Activated T-cell treated with anti-CD3 and anti-CD28 coated beads for 1 hour (primary cell): Measurements from ENCODE around the gene SLC25A25.

Source experiments
- DNase-seq: peaks from one replicate; pipeline ENCODE4 v3.0.0-alpha.2; 2020; ENCODE audit warnings: low read depth

The SLC25A25 gene

GRCh38 chr9:128072144-128073021, 4.4 kb downstream of the SLC25A25 start:
- peak; percentile 48 for DNase-seq

DNA sequence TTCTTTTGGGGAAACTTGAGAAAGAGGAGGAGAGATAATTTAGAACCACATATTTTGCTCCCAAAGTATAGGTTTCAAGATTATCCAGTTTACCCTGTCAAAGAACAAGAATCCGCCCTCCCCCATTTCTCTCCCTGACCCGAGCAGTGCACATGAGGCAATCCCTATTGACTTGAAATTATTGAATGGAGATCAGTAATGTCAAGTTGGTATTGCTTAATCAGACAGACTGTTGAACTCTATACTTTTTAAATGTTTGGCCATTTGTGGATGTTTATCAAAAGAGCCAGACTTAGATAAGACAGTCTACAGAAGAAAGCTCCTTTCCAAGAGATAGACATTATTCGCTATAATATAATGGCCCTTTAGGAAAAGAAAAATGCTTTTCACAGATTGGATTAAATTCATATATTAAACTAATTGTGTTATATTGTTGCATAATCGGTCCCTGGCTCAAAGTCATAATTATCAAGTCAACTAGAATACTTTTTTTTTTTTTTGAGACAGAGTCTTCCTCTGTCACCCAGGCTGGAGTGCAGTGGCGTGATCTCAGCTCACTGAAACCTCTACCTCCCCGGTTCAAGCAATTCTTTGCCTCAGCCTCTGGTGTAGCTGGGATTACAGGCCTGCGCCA, 5.3 kb downstream of the SLC25A25 start:
- DNase-seq: no peak

DNA sequence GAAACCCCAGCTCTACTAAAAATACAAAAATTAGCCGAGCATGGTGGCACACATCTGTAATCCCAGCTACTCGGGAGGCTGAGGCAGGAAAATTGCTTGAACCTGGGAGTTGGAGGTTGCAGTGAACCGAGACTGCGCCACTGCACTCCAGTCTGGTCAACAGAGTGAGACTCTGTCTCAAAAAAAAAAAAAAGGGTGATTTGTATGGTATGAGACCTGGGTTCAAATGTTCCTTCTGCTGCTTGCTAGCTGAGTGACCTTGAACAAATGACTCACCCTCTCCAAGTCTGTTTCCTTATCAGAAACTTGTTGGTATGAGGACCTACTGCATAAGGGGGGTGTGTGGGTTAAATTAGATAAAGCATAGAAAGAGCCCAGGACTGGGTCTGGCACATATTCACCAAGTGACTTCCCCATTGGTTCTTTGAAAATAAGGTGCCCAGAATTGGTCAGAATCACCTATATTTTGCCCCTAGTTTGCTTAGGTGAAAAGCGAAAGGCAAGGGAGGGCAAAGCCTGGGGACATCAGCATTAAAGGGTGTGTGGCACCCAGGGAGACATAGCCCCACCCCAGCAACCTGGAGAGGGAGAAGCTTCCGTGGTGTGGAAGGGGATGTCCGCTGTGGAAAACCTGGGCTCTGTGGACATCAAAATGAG, 9.9 kb downstream of the SLC25A25 start:
- no peak for DNase-seq

DNA sequence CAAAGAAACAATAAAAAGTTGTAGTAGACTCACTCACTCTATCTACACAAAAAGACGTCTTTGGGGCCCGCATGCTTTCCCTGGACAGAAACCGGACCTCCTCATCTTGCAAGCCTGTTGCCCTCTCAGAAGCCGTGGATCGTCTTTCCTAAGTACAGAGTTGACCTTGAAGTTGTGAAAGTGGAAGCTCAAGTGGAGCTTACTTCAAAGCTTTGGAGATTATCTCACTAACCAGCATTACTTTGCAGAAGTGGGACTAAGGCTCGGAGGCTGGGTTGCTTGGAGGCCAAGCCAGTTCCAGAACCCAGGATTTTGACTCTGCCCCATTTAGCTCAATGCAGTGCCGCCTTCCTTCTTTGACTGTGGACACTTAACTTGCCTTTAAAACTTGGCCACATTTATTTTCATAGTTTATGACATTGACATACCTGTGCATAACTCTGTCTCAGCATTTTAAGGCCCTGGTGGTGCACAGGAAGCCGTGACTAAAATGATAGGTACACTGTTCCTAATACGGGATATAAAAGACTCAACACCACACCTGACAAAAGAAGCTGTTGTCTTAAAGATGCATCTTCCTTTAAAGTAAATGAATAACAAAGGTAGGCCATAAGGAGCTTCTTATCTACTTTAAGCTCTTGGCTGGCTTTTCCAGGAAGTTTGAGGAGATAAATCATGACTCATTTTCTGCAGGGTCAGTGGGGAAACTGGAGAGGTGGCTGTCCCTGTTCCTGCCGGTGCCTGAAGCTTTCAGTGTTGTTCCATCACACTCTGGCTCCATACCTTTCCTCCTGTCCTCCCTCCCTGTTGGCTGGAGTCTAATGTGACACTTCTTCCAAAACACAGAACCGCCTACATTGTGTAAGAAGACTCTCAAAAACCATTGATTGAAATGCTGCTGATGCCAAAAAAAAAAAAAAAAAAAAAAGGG, 10.7 kb downstream of the SLC25A25 start:
- no peak for DNase-seq

- DNase-seq: no peak
Observed at GRCh38 chr9:128080206-128080605, 12.2 kb downstream of the SLC25A25 start.

GRCh38 chr9:128081056-128081455, 13.0 kb downstream of the SLC25A25 start:
- DNase-seq: no peak

DNA sequence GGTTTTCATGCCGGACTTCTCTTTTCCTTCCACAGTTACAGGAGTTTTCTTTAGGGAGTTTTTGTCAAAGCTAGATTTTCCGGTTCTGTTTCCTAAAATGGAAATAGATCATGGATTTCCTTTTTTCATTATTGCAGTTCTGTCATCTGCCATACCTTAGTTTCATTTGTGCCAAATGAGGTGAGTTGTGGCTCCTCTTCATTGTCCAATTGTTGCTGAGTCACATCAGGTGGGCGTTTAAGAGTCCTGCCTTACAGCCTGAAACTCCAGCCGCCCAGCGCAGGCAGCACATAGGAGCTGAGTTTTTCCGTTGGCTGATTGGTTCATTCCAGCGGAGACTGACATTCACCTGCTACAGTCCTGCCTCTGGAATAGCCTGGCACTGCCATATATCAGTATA, 14.1 kb downstream of the SLC25A25 start:
- DNase-seq: no peak

DNA sequence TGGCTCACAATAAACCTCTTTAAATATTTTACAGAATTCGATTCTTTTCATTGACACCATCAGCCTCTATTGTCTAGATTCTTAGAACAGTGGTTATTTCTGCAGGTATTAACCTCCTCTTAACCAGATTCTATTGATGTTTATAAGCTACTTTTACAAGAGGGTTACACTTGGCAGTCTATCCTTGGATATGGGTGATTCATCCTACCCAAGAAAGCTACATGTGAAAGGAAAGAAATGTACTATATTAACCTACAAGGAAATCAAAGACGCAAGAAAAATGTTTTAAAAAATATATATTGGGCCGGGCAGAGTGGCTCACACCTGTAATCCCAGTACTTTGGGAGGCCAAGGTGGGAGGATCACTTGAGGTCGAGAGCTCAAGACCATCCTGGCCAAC, 16.7 kb downstream of the SLC25A25 start:
- DNase-seq: no peak

DNA sequence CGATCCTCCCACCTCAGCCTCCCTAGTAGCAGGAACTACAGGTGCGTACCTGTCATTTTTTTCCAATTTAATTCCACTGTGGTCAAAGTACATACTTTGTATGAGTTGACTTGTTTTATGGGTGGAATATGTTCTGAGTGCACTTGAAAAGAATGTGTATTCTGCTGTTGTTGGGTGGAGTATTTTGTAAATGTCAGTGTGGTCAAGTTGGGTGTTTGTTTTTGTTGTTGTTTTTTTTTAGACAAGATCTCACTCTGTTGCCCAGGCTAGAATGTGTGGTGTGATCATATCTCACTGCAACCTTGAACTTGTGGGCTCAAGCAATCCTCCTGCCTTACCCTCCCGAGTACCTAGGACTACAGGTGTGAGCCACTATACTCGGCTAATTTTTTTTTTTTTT, 17.9 kb downstream of the SLC25A25 start:
- no peak for DNase-seq

- DNase-seq: no peak
Observed at GRCh38 chr9:128087262-128087661, 19.2 kb downstream of the SLC25A25 start.

- no peak for DNase-seq
Observed at GRCh38 chr9:128088253-128088945, 20.4 kb downstream of the SLC25A25 start.

DNA sequence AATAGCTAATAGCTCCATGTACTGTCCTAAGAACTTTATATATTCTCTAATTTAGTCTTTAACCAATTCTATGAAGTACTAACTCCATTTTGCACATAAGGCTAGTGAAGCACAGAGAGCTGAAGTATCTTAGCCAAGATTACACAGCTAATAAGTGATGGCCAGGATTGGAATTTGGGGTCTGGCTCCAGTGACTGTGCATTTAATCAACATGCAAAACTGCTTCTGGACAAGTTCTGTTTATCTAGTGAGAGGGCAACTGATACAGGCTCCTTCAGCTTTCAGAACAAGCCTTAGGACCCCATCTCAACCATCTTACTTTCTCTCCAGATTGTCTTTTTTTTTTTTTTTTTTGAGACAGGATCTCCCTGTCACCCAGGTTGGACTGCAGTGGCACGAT, 21.3 kb downstream of the SLC25A25 start:
- DNase-seq: no peak

DNA sequence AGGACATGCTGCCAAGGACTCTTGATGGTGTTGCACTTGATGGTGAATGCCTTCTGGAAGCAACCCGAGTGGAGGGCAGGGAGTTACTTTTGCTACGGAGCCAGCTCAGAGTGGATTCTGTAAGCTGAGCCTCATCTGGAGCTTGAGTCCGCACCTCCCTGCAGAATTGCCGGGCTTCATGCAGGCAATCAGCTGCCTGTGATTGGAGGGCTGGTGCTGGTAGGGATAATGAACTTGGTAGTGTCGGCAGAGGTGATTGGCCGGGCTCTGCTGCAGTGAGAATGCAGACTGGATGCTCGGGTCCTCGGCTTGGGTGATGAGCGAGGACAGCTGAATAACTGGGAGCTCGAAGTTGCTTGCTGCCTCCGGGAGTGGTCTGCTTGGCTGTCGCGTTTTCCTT, 23.1 kb downstream of the SLC25A25 start:
- DNase-seq: no peak

- no peak for DNase-seq
Observed at GRCh38 chr9:128091571-128091970, 23.5 kb downstream of the SLC25A25 start.

GRCh38 chr9:128092199-128092977, 24.4 kb downstream of the SLC25A25 start:
- no peak for DNase-seq

DNA sequence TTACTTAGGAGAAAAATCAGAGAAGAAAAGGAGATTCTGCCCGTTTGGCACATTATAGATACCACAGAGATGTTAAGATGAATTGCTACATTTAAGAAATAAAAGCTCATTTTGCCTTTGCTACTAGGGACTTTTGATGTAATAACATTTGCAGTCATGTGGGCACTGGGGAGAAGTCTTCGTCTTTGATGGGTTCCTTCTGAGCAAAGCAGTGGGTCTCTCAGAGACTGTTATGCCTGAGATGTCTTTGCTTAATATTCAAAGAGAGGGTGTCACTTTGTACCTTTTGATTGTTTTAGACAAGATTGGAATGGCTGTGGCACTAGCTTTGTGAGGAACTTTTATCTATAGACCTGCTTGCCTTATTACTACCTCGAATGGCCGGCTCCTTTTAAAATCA, 25.0 kb downstream of the SLC25A25 start:
- no peak for DNase-seq

GRCh38 chr9:128094166-128094949, 26.3 kb downstream of the SLC25A25 start:
- DNase-seq: peak; percentile 50

GRCh38 chr9:128094950-128095544, 27.0 kb downstream of the SLC25A25 start:
- DNase-seq: no peak
